Epithelial cell of esophagus (primary cell): ENCODE results near the gene CCDC88C.

Experiments
- DNase-seq: peaks from one replicate; pipeline ENCODE4 v3.0.0; 2010; ENCODE audit warnings: low read depth
- H3K4me3 ChIP-seq: 2 replicates; pipeline ENCODE4 v1.5.1; 2011; ENCODE audit warnings: mild to moderate bottlenecking, low read length, control low read depth
- CTCF ChIP-seq: IDR thresholded peaks from 2 replicates; pipeline ENCODE4 v1.5.1; 2011; ENCODE audit warnings: low read depth, mild to moderate bottlenecking, low read length, control low read depth, inconsistent platforms; ENCODE audit not compliant: insufficient read depth; ENCODE audit errors: missing control alignments

CCDC88C gene

DNA sequence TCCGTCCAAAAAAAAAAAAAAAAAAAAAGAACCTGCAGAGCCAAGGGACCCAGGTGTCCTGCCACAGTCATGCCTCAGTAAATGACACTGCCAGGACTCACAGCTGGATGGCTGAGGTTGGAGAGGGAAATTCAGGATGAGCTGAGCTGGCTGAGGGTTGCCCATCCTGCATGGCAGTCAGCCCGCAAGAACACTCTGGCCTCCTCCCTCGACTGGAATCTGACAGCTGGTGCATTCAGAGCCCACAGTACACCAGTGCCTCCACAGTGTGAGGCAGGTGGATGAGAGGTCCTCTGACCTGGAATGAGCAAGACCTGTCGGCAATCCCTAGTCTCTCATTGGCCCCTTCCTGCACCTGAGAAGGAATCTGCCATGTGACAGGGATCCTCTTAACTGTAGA is 98.7 kb downstream of the CCDC88C start:
- no peak for TF ChIP-seq CTCF
- no peak for DNase-seq
- H3K4me3 ChIP-seq, result no peak overlapping the region

DNA sequence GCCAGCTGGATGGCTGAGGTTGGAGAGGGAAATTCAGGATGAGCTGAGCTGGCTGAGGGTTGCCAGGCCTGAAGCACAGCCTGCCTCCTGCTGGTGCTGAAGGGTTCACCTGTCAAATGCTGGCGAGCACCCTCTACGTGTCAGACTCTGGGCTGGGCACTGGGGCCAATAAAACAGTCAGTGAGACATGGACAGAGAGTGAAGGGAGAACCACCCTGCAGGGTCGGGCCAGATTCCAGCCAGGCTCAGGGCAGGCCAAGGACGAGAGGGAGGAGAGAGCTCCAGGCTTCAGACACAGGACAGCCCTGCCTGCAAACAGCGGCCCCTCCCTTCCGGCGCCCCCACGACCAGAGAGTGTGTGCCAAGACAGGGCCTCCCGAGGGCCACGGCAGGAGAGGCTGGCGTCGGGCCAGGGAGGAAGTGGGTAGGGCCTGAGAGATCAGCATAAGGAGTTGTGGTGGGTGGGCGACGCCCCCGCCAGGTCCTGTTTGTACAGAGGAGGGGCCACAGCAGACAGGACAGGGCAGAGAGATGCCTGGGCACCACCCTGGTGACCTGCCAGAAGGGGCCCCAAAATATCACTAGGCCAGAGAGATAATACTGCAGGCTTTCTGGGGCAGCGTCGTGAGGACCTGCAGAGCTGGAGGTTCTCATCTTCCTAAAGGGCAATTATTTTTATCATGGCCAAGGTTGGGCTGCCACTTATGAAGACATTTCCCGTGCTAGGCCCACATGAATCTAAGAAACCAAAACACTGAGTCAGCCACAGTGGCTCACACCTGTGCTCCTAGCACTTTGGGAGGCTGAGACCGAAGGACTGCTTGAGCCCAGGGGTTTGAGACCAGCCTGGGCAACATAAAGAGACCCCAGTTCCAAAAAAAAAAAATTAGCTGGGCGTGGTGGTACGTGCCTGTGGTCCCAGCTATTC is 100.0 kb downstream of the CCDC88C start:
- H3K4me3 ChIP-seq, result no peak overlapping the region
- peak; percentile 43 for TF ChIP-seq CTCF
- DNase-seq, result peak; percentile 64

GRCh38 chr14:91316761-91317160 is 100.9 kb downstream of the CCDC88C start:
- H3K4me3 ChIP-seq, result no peak overlapping the region
- no peak for DNase-seq
- no peak for TF ChIP-seq CTCF

DNA sequence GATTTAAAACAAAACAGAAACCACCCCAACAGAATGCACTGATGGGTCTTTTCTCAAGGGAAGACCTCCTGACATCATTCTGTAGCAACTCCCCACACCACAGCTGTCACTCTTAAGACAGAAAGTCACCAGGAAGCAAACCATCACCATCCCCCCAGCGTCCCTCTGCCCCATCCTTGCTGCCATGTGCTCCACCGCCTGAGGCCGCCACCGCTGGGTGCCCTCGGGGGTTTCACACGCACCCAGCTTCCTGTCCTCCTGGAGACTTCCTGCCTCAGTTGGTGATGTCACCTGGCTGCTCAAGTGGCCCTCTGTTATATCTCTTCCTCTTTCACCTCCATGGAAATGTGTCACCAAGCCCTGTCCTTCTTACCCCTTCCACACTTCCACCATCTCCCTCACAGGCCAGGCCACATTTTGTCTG is 101.8 kb downstream of the CCDC88C start:
- no peak overlapping the region for H3K4me3 ChIP-seq
- TF ChIP-seq CTCF, result no peak
- DNase-seq, result no peak

- TF ChIP-seq CTCF, result no peak
- DNase-seq, result no peak
- no peak overlapping the region for H3K4me3 ChIP-seq
These were observed 103.8 kb downstream of the CCDC88C start for GRCh38 chr14:91313852-91314251.

GRCh38 chr14:91313154-91313850 is 104.3 kb downstream of the CCDC88C start:
- TF ChIP-seq CTCF, result no peak
- no peak overlapping the region for H3K4me3 ChIP-seq

More at GRCh38 chr14:91313154-91313850, 104.3 kb downstream of the CCDC88C start:
- DNase-seq, result no peak
